HEK293 (cell line): ENCODE data around the gene MYLK4.

Experiments
- CTCF ChIA-PET: fragments of 350-600 bp; formaldehyde crosslinking; extraction: SDS; loops from one replicate; lab custom pipeline; 2021; ENCODE audit warnings: antibody characterized with exemption; lab: Yijun Ruan, JAX
- POLR2A ChIA-PET: fragments of 300-600 bp; formaldehyde crosslinking; extraction: SDS; loops from one replicate; lab custom pipeline; 2020; ENCODE audit warnings: antibody characterized with exemption, inconsistent platforms; lab: Yijun Ruan, JAX
- H3K27ac ChIP-seq: fragments of 200-500 bp; sonication (Bioruptor generic); 2 replicates; pipeline ENCODE4 v1.5.1; 2014; ENCODE audit warnings: low read depth, low read length, control low read depth, inconsistent platforms; ENCODE audit errors: extremely low read depth
- H3K36me3 ChIP-seq, 2 experiments: fragments of 200-500 bp in 1 of 2; sonication (Bioruptor generic) in 1 of 2; 1 replicate in 1 of 2; 2 replicates in 1 of 2; pipeline ENCODE4 v1.5.1; 2014 to 2017; ENCODE audit warnings: inconsistent platforms in 2 of 2, low read length in 2 of 2; ENCODE audit not compliant: control insufficient read depth in 2 of 2, insufficient read depth in 1 of 2
- H3K4me1 ChIP-seq: fragments of 200-500 bp; sonication (Bioruptor generic); 2 replicates; pipeline ENCODE4 v1.5.1; 2014; ENCODE audit warnings: mild to moderate bottlenecking, low read length, inconsistent platforms; ENCODE audit not compliant: control insufficient read depth, insufficient read depth
- H3K4me3 ChIP-seq: 2 replicates; pipeline ENCODE4 v1.5.1; 2011; ENCODE audit warnings: low read depth, mild to moderate bottlenecking, control low read depth, low read length, moderate library complexity
- H3K9me3 ChIP-seq: fragments of 200-500 bp; sonication (Bioruptor generic); 2 replicates; pipeline ENCODE4 v1.5.1; 2014; ENCODE audit warnings: low read depth, low read length, inconsistent platforms; ENCODE audit not compliant: control insufficient read depth, insufficient read depth
- EGR2 ChIP-seq: fragments of 450-650 bp; formaldehyde crosslinking; IDR thresholded peaks from 2 replicates; pipeline ENCODE4 v1.5.1; 2016; ENCODE audit warnings: low read depth, missing biosample characterization, missing genetic modification characterization
- FEZF1 ChIP-seq: fragments of 450-650 bp; formaldehyde crosslinking; IDR thresholded peaks from 2 replicates; pipeline ENCODE4 v1.5.1; 2016; ENCODE audit warnings: missing biosample characterization, missing genetic modification characterization
- MZF1 ChIP-seq: fragments of 450-650 bp; formaldehyde crosslinking; IDR thresholded peaks from 2 replicates; pipeline ENCODE4 v1.5.1; 2017; ENCODE audit warnings: missing biosample characterization, missing genetic modification characterization, borderline replicate concordance
- PRDM1 ChIP-seq: fragments of 450-650 bp; formaldehyde crosslinking; IDR thresholded peaks from 2 replicates; pipeline ENCODE4; 2016; ENCODE audit warnings: missing biosample characterization, missing genetic modification characterization
- PRDM2 ChIP-seq: fragments of 450-650 bp; formaldehyde crosslinking; IDR thresholded peaks from 2 replicates; pipeline ENCODE4 v1.5.1; 2016; ENCODE audit warnings: missing biosample characterization, missing genetic modification characterization, borderline replicate concordance
- SCRT2 ChIP-seq: fragments of 450-650 bp; formaldehyde crosslinking; IDR thresholded peaks from 2 replicates; pipeline ENCODE4 v1.5.1; 2016; ENCODE audit warnings: missing biosample characterization, missing genetic modification characterization
- SETDB1 ChIP-seq: IDR thresholded peaks from one replicate; pipeline ENCODE4 v1.6.1; 2017; ENCODE audit warnings: mild to moderate bottlenecking, low read length, moderate library complexity, mixed read lengths; ENCODE audit not compliant: insufficient read length
- SP3 ChIP-seq: fragments of 450-650 bp; formaldehyde crosslinking; IDR thresholded peaks from 2 replicates; pipeline ENCODE4 v1.5.1; 2016; ENCODE audit warnings: missing biosample characterization, missing genetic modification characterization
- ZBTB21 ChIP-seq: fragments of 450-650 bp; formaldehyde crosslinking; IDR thresholded peaks from 2 replicates; pipeline ENCODE4 v1.5.1; 2017; ENCODE audit warnings: missing biosample characterization, missing genetic modification characterization
- ZFP41 ChIP-seq: fragments of 450-650 bp; formaldehyde crosslinking; IDR thresholded peaks from 2 replicates; pipeline ENCODE4 v1.5.1; 2016; ENCODE audit warnings: missing biosample characterization, missing genetic modification characterization, borderline replicate concordance
- ZFP69B ChIP-seq: fragments of 450-650 bp; formaldehyde crosslinking; IDR thresholded peaks from 2 replicates; pipeline ENCODE4 v1.5.1; 2016; ENCODE audit warnings: missing biosample characterization, missing genetic modification characterization
- ZNF138 ChIP-seq: fragments of 450-650 bp; formaldehyde crosslinking; IDR thresholded peaks from 2 replicates; pipeline ENCODE4 v1.5.1; 2016; ENCODE audit warnings: missing biosample characterization, missing genetic modification characterization, borderline replicate concordance
- ZNF155 ChIP-seq: fragments of 450-650 bp; formaldehyde crosslinking; IDR thresholded peaks from 2 replicates; pipeline ENCODE4 v1.5.1; 2016; ENCODE audit warnings: missing biosample characterization, missing genetic modification characterization
- ZNF214 ChIP-seq: fragments of 450-650 bp; formaldehyde crosslinking; IDR thresholded peaks from 2 replicates; pipeline ENCODE4 v1.5.1; 2017; ENCODE audit warnings: missing biosample characterization, mild to moderate bottlenecking, missing genetic modification characterization, borderline replicate concordance
- ZNF350 ChIP-seq: fragments of 450-650 bp; formaldehyde crosslinking; IDR thresholded peaks from 2 replicates; pipeline ENCODE4 v1.5.0; 2017; ENCODE audit warnings: missing biosample characterization, mild to moderate bottlenecking, missing genetic modification characterization
- ZNF423 ChIP-seq: fragments of 450-650 bp; formaldehyde crosslinking; IDR thresholded peaks from 2 replicates; pipeline ENCODE4 v1.5.1; 2016; ENCODE audit warnings: missing biosample characterization, missing genetic modification characterization
- ZNF560 ChIP-seq: fragments of 450-650 bp; formaldehyde crosslinking; IDR thresholded peaks from 2 replicates; pipeline ENCODE4 v1.5.1; 2017; ENCODE audit warnings: missing biosample characterization, missing genetic modification characterization, borderline replicate concordance

MYLK4 gene

DNA sequence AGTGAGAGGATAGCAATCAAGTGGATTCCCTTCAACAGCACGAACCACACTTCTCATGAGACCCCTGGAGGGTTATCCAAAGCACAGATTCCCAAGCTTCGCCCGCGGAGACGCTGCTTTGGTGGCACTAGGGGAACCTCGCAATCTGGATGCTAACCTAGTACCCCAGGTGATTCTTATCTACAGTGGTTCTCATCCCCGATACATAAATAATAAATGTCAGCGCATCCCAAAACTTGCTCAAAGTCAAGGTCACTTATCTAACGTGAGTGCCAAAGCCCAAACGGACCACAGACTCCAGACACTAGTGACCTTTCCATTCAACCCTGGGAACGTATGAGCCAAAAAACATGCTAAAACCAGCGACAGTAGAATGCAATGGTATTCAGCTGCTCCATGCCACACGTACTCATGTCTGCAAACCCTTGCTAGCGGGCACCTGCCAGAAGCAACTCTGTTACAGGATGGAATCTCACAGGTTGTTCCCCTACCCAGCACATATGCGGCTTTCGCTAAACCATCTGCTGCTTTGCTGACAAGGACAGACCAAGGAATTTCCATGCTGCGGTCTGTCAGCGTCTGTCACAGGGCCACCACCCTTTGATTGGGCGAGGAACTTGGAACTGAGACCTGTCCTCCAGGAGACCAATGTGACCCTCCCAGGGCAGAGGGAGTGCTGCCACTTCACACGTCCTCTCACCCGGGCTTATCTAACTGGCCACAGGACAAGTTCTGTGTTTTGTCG is 16.8 kb downstream of the MYLK4 start:
- Histone ChIP-seq H3K9me3 (no peaks in the 10 kb centered on the region), H3K4me3 (no peak overlapping the region), H3K4me1 (no peaks in the 10 kb centered on the region), H3K36me3 (no peaks in the 10 kb centered on the region), H3K27ac (no peak overlapping the region)
- TF ChIP-seq ZNF560 (tag by site-specific recombination), result no peak
- TF ChIP-seq ZBTB21 (tag by site-specific recombination), result no peak
- TF ChIP-seq ZNF214 (tag by site-specific recombination), result no peak
- TF ChIP-seq ZNF138 (tag by site-specific recombination), result no peak
- TF ChIP-seq ZFP41 (tag by site-specific recombination), result no peak
- no peak for TF ChIP-seq PRDM1 (tag by site-specific recombination)
- TF ChIP-seq MZF1 (tag by site-specific recombination), result no peak
- no peak for TF ChIP-seq ZNF423
- no peak for TF ChIP-seq SP3 (tag by site-specific recombination)
- TF ChIP-seq PRDM2, result no peak
- TF ChIP-seq ZFP69B (tag by site-specific recombination), result no peak
- no peak for TF ChIP-seq ZNF155
- TF ChIP-seq SCRT2 (tag by site-specific recombination), result no peak
- no peak for TF ChIP-seq ZNF350 (tag by site-specific recombination)
- ChIA-PET CTCF (interaction anchor here (1.2 to 9.7 kb wide), 4 partner anchors 8 to 58 kb away, joined by 5 to 212 read pairs (median 14); partner anchors contain the start of gene MYLK4), POLR2A (no interaction called here)

GRCh38 chr6:2733324-2733723 is 17.4 kb downstream of the MYLK4 start:
- TF ChIP-seq FEZF1 (tag by site-specific recombination) (no peak), EGR2 (no peak), SETDB1 (no peak)
- CTCF ChIA-PET, result interaction anchor here (1.2 to 2.4 kb wide), 4 partner anchors 8 to 99 kb away, joined by 5 to 21 read pairs (median 6); partner anchors contain the start of gene MYLK4
- H3K9me3 ChIP-seq, result no peaks in the 10 kb centered on the region
- no peaks in the 10 kb centered on the region for H3K36me3 ChIP-seq
- H3K4me3 ChIP-seq, result no peak overlapping the region
- H3K27ac ChIP-seq, result no peak overlapping the region
- H3K4me1 ChIP-seq, result no peaks in the 10 kb centered on the region
- POLR2A ChIA-PET, result no interaction called here
